Kidney epithelial cell (primary cell): Measurements from ENCODE around the gene DIRAS3. TPM values are rescaled to one million over a fixed set of nuclear protein-coding genes. Genes with fewer than 3 reads are reported as not detected.

Source experiments
- DNase-seq: peaks from one replicate; pipeline ENCODE4 v3.0.0-alpha.2; 2010; ENCODE audit warnings: low read depth
- H3K27me3 ChIP-seq: 2 replicates; pipeline ENCODE4 v1.6.0; 2011; ENCODE audit warnings: low read length; ENCODE audit not compliant: control insufficient read depth, insufficient read depth
- H3K36me3 ChIP-seq: 2 replicates; pipeline ENCODE4 v1.5.1; 2011; ENCODE audit warnings: low read length; ENCODE audit not compliant: control insufficient read depth, insufficient read depth
- H3K4me3 ChIP-seq: 2 replicates; pipeline ENCODE4 v1.5.1; 2011; ENCODE audit warnings: low read depth, mild to moderate bottlenecking, control low read depth, low read length
- CTCF ChIP-seq: IDR thresholded peaks from 2 replicates; pipeline ENCODE4 v1.5.1; 2011; ENCODE audit warnings: mild to moderate bottlenecking, moderate library complexity, low read length, control low read depth, inconsistent platforms; ENCODE audit not compliant: insufficient read depth, poor library complexity, severe bottlenecking
- total RNA-seq: library from RNA; depleted of rRNA; stranded (reverse); fragments of >200 nt; gene quantifications from 2 replicates; pipeline ENCODE4 v1.2.3, GENCODE V29; 2015

Gene DIRAS3
- total RNA-seq = 0.38 TPM in 1 of 2 replicates, not detected in the other

- peak within 1 kb of the TSS; percentile 47 for H3K4me3 ChIP-seq
- no peak for DNase-seq
- no peak for TF ChIP-seq CTCF
- no peaks in the 10 kb centered on the region for H3K36me3 ChIP-seq
- H3K27me3 ChIP-seq = no peaks in the 10 kb centered on the region
Observed at GRCh38 chr1:68049941-68050878, at the start of gene DIRAS3. TSS of gene DIRAS3 (minus strand) at chr1:68050627. CDS start at chr1:68047297, 3,330 bp downstream.

- TF ChIP-seq CTCF = no peak
- H3K4me3 ChIP-seq = no peak overlapping the region
- H3K27me3 ChIP-seq = no peaks in the 10 kb centered on the region
- DNase-seq = no peak
- no peaks in the 10 kb centered on the region for H3K36me3 ChIP-seq
Observed at GRCh38 chr1:68093737-68094136, 43.3 kb upstream of the DIRAS3 start.

GRCh38 chr1:68087184-68087583 is 36.8 kb upstream of the DIRAS3 start:
- H3K36me3 ChIP-seq = no peaks in the 10 kb centered on the region
- no peak for DNase-seq
- no peak overlapping the region for H3K4me3 ChIP-seq
- TF ChIP-seq CTCF = no peak
- no peaks in the 10 kb centered on the region for H3K27me3 ChIP-seq

- TF ChIP-seq CTCF = no peak
- Histone ChIP-seq H3K27me3 (no peaks in the 10 kb centered on the region), H3K36me3 (no peaks in the 10 kb centered on the region), H3K4me3 (no peak overlapping the region)
- no peak for DNase-seq
Observed at GRCh38 chr1:68085752-68086151, 35.3 kb upstream of the DIRAS3 start.

- Histone ChIP-seq H3K27me3 (no peaks in the 10 kb centered on the region), H3K36me3 (no peaks in the 10 kb centered on the region), H3K4me3 (no peak overlapping the region)
- no peak for DNase-seq
- TF ChIP-seq CTCF = no peak
Observed at GRCh38 chr1:68083686-68084085, 33.3 kb upstream of the DIRAS3 start.
